NCI-H345 treated with DMSO at 0.1 percent for 48 hours (cell line): ENCODE data around the gene SYT17.
A peak's percentile ranks its signal among the peaks of the same experiment; 100 is the strongest.

Source experiments
- DNase-seq: peaks from one replicate; lab custom pipeline; 2025; ENCODE audit not compliant: unreplicated experiment; lab: John Stamatoyannopoulos, UW

The SYT17 gene, protein sequence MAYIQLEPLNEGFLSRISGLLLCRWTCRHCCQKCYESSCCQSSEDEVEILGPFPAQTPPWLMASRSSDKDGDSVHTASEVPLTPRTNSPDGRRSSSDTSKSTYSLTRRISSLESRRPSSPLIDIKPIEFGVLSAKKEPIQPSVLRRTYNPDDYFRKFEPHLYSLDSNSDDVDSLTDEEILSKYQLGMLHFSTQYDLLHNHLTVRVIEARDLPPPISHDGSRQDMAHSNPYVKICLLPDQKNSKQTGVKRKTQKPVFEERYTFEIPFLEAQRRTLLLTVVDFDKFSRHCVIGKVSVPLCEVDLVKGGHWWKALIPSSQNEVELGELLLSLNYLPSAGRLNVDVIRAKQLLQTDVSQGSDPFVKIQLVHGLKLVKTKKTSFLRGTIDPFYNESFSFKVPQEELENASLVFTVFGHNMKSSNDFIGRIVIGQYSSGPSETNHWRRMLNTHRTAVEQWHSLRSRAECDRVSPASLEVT

DNA sequence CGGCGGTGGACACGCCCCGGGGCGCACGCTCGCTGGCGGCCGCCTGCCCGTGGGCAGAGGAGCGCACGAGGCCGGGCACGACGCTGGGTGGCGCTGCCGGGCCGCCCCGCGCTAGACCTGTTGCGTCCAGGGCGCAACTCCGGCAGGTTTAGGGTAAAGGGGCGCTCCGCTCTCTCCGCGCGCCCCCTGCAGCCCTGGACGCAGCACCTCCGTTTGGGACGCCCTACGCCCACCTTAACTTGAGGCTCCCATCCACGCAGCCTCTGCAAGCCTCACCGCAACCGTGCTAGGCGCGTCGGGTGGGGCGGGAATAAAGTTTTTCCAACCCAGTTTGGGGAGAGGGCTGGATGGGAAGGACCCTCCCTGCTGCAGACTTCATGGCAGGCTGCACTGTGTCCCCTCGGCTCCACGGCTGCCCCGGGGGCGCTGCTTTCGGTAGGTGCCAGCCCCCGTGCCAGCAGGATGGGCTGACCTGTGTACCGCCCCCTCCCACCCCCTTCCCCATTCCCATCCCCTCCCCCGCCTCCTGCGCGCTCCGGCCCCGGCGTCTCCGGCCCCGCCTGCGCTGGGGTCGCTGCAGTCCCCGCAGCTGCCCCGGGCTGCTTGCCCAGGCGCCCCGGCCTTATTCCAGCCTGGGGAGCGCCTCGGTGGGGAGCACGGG lies at the start of gene SYT17:
Gene SYT17 (plus strand): TSS at position 531 of the 661 bp plus-strand sequence. CDS start 407 bp downstream, outside the sequence.
- peak; percentile 79 for DNase-seq

DNA sequence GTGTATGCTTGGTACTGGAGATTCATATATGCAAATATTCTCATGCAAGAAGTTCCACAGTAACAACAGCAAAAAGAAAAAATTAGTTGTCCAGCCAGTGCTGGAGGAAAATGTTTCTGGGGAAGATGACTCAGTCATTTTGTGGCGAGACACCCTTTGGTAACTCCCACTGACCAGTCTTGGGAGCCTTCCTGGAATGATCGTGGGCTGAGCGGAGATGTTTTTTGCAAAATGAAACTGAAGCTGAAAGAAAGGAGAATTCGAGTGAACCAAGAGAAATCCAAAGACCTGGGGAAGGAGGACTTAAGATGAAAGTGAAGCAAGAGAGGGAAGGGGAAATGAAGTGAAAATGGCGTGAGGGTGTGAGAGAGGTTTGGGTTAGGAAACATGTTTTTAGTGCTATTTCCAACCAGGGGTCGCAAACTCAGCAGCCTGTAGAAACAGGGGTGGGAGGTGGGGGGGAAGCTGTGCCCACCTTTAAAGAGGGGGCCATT lies 49.1 kb upstream of the SYT17 start:
- no peak for DNase-seq

DNA sequence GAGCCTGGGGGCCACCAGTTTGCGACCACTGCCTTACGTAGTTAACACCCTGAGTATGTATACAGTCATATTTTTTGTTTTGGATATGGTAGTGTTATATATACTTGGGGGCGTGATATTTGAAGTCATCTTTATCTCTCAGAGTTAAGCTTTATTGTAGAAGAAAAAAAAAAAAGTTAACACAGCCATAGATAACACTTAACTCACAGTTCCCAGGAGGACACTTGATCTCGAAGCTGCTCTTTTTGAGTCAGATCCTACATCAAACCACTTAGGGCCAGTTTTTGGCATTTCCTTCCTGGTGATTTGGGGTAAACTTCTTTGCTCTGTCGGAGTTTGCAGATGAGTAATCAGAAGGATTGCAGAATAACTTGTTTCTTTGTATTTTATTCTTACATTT lies 48.5 kb upstream of the SYT17 start:
- no peak for DNase-seq

DNA sequence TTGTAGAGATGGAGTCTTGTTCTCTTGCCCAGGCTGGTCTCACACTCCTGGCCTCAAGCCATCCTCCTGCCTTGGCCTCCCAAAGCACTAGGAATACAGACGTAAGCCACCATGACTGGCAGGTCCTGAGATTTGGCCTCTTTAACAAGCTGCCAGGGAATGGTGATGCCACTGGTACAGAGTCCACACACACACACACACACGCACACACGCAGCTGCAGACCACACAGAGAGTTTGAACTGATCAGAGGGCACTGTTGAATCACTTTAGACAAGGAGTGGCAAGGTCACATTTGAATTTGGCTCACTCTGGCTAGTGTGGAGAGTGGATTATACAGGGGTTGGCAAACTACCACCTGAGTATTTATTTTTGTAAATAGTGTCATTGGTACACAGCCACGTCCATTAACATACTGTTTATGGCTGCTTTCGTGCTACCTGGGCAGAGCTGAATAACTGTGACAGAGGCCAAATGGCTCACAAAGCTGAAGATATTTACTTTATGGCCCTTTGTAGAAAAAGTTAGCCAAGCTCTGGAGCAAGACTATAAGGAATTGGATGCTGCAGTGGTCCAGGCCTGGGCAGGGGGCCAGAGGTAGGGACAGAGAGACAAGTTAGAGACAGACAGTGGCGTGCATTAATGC lies 44.4 kb upstream of the SYT17 start:
- DNase-seq = no peak

DNA sequence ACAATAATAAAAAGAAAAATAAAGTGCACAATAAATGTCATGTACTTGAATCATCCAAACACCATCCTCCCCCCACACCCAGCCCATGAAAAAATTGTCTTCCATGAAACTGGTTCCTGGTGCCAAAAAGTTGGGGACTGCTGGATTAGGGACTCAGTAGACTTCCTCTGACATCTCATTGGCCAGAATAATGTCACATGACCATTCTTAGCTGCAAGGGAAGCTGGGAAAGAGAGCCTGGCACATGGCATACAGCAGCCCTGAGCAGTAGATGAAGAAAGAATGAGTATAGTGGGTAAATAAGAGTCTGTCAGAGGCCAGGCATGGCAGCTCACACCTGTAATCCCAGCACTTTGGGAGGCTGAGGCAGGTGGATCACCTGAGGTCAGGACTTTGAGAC lies 41.7 kb upstream of the SYT17 start:
- DNase-seq = no peak

DNA sequence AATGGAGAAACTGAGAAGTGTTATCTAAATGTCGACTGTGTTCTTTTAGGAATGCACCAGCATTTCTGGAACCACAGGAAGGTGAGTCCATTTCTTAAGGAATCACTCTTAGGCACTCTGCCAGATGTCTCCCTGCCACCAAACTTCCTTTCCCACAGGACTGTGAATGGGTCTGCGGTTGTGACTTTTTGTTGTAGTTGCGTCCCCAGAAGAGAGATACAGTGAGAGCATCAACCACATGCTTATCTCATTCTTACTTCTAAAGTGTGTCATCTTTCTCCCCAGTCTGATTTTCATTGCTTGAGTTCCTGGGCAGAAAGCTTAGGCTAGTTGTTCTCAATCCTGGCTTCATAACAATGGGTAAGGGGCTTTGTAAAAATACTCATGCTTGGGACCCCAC lies 40.8 kb upstream of the SYT17 start:
- no peak for DNase-seq

DNA sequence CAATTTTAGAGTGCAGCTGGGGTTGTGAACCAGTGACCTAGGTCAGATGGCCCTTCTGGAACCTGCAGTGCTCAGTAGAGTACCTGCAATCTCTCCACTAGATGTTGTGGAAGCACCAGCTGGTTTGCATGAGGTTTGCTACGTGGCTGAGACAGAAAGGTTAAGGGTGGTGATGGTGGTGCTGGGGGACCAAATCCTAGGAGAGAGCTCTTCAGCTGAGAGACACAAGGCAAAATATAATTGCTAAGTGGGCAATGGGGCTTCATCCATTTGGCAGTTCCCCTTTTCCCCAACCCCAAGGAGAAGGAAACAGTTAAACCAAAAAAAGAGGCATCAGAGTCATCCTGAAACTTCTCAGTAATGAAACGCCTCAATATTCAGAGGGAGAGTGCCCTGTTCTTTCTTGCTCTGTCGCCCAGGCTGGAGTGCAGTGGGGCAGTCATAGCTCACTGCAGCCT lies 40.3 kb upstream of the SYT17 start:
- DNase-seq = no peak

DNA sequence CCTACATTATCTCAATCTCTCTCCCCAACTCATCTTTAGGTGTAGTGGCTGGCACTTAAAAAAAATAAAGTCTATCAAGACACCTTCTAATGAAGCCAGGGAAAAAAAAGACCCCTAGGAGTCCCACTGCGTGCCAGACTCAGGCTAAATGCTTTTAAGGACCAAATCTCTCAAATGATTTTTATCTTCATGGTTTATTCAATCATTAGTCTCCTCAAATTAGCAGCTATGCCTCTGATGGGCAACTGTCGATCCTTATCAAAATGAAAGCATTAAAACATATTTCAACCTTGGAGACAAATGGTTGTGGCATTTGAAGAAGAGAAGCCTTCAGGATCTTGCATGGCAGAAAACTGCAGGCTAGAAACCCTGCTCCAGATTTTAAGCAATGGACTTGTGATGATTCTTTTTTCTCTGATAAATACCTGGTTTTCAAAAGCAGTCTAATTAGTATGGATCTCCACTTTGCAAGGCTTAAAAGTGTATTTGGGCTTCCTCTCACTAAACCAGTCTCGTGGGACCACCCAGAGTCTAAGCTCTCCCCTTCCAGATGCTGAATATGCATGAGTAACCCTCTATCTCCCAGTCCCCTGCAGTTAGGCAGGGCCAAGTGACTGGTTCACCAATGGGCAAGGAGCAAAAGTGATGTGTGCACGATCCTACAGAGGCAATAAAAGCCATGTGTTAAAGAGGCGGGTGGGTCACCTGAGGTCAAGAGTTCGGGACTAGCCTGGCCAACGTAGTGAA lies 39.4 kb upstream of the SYT17 start:
- DNase-seq = no peak

DNA sequence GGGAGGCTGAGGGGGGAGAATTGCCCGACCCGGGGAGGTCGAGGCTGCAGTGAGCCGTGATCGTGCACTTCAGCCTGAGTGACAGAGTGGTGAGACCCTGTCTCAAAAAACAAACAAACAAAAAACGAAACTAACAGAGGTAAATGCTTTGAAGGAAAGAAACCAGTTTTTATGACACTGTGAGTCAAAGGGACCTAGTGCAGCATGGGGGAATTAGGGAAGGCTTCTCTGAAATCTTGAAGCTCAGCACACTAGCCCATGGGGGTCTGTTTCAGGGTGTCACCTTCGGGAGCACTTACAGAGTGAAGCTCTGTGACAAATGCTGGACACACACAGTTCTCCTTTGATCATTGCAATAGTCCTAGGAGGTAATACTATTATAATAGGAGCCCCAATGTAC lies 37.7 kb upstream of the SYT17 start:
- no peak for DNase-seq

DNA sequence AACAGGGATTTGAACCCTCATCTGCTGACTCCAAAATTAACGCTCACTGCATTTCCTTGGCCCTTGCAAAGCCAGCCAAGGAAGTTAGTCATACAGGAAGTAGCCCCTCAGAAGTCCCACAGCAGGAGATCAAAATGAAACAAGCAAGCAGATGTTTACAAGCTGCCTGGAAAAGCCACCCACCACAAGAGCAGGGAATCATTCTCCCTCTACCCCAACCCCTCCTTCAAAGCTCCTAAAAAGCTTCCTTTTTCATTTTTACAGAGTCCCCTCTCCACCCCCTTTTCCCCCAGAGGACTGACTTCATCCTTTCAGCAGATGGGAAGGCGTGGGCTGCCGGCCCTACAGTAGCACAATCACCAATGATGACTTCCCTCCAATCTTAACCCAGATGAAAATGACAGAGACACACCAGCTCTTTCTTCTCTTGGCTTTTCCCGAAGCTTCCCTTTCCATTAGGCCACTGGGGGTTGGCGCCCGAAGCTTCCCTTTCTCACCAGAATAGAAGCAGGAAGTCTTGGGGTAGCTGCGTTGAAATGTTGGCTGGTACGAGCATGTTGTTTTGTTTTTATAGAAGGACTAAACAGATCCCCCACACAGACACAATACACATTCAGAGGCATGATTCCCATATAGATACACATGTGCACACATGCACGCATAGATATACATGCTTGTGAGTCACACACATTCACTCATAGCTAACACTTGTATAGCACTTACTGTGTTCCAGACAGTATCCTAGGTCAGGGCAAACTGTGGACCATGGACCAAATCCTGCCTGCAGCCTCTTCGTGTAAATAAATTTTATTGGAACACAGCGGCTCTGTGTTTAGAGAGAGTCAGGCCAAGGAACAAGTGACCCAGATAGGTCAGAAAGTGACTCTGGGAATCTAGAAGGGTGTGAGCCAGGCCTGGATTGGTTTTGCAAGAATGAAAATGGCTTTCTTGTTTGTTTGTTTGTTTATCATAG lies 36.9 kb upstream of the SYT17 start:
- DNase-seq = no peak

DNA sequence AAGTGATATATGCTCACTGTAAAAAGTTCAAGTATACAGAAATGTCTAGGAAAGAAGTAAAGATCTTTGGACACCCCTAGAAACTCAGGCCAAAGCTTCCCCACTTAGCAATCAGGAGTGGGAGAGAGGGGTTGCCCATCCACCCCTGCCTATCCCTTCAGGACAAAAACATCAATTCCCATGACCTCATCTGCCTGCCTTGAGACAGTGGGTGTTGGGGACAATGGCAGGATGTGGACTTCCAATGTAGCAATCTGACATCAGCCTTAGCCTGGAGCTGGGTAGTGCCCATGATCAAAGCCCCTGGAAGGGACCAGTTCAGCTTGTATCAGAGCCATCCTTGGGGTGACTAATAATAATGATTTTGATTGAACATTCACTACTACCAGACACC lies 36.2 kb upstream of the SYT17 start:
- no peak for DNase-seq

DNA sequence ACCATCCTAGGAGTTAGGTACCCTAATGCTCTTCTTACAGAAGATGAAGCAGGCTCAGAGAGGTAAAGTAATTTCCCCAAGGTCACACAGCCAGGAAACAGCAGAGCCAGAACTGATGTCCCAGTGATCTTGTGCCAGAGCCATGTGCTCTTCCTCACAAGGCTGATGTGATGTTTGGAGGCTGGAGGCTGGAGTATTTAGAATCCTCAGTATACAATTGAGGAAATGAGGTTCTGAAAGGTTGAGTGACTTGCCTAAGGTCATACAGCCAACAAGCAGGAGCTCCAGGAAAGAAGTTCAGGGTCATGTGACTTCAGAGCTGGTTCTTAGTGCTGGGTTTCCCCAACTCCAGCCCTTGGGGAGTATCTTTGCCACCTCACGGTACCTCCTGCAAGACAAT lies 35.8 kb upstream of the SYT17 start:
- DNase-seq = no peak

DNA sequence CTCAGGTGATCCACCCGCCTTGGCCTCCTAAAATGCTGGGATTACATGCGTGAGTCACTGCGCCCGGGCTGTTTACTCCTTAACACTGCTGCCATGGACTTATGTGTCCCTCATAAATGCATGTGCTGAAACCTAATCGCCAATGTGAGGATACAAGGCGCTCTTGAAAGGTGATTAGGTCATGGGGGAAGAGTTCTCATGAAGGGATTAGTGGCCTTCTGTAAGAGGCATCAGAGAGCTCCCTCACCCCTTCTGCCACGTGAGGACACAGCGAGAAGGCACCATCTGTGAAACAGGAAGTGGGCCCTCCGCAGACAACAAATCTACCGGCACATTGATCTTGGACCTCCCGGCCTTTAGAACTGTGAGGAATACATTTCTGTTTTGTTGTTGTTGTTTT lies 35.1 kb upstream of the SYT17 start:
- no peak for DNase-seq

DNA sequence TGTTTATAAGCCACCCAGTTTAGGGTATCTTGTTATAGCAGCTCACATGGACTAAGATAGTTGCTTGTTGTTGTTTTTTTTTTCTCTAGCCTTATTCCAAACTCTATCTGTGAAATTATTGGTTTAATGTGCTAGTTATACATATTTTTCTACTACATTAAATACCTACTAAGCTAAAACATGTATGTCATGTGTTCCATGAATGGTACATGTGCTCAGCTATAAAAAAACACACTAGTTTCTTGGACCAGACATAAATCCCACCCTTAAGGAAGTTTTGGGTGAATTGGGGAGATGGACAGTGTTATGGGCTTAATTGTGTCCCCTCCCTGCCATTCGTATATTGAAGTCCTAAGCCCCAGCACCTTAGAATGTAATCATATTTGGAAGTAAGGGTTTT lies 34.4 kb upstream of the SYT17 start:
- DNase-seq = no peak

DNA sequence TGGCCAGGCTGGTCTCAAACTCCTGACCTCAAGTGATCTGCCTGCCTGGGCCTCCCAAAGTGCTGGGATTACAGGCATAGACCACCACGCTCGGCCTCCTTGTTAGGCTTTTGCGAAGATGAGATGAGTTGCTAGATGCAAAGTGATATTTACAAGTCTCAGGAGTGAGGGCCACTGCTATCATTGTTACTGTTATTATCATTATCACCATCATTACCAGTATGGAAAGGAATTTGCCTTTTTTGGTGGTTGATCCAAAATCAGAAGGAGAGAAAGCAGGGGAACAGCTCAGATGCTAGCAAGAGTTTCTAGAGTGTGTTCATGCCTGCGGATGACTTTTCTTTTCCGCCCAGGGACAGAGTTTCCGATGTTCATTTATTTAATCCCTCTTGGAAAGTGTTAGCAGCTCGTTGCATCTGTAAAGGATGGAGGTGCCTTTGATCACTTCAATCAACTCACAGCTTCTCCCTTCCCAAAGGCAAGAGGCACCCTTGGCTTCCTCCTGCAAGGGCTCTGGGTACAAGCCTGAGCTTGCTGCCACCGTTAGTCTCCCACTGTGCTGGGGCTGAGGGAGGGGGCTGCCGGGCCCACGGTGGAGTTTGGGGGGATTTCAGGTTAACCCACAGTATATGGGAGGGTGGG lies 32.7 kb upstream of the SYT17 start:
- DNase-seq = peak; percentile 39

DNA sequence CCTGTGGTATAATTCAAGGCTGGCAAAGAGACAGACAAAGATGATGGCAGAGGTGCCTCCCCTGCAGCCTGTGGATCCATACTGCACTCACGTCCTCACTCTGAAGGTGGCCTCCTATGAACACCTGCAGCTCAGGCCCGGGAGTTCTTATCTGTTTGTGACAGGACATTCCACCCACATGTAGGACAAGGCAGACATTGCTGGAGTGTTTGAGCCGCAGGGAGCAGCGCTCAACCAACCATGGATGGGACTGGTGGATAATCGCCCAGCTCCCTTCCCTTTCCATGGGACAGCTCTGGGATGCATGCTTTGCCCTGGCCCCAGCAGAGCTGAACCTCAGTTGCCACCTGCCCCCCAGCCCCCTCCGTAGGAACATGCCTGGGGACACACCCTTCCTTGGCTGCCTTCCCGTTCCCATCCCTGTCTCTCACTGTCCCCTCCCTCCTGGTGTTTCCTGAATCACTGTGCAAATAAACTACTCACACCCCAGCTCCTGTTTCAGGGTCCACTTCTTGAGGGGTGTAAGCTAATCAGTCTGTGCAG lies 32.1 kb upstream of the SYT17 start:
- DNase-seq = peak; percentile 79

DNA sequence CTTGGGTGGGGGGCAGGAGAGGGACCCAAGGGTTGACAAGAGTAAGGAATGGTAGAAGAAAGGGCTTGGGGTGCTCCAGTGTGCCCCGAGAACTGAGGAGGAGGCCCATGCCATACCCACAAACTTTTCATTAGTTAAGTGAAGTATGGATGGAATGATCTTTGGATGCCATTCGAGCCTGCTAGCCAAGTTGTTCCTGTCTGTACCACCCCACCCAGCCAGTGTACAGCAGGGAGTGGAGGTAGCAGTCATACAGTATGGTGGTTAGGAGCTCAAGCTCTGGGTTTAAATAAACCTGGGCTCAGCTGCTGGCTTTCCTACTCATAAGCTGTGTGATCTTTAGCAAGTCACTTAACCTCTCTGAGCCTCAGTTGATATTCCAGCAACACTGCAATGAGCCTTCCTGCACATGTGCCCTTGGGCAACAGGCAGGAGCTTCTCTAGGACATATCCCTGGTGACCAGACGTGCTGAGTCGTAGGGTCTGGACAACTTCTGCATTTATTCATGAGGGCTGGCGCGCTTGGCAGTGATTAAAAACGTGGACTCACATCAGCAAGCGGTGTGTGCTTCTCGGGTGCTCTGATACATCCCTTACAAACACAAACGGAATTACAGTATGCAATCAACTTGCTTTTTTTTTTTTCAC lies 31.4 kb upstream of the SYT17 start:
- DNase-seq = no peak
